HG03095 (cell line): ENCODE measurements around the gene PDGFD.

Experiments
- ATAC-seq: cut with Tn5 transposase; IDR thresholded peaks from one replicate; pipeline ENCODE4 v1.9.1; 2021; ENCODE audit warnings: moderate library complexity; ENCODE audit not compliant: unreplicated experiment

Gene PDGFD

DNA sequence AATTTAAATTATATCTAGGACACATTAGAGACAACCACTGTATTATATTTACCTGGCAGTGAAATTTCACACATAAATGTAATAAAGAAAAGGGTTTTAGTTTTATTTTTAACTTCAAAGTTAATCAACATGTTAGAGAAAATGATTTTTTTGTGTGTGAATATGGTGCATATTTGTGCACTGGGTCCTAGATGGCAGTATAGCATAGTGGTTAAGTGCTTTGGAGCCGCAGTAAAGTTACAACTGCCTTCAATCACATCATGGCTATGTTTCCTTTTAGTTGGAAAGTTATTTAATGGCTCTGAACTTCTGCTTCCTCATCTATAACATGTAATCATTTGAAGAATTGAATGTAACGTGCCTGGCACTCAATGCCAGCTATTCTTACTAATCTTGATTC lies 236.4 kb downstream of the PDGFD start:
- no peak for ATAC-seq

DNA sequence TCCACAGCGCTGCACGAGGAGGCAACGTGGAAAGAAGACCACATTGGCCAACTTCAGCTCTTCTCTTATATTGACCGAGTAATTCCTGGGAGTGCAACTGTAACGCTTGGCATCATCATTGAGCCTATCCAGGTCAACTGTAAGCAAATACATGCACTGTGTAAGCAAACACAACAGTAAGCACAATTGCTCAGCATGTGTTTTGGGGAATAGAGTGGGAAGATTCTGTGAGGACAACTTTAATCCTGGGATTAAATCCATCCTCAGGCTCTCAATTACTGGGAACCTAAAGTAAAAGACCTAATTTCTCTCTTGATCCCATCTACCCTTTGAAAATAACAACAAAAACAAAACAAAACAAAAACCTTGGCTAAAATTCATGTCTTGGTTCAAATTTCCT lies 237.0 kb downstream of the PDGFD start:
- ATAC-seq: no peak

DNA sequence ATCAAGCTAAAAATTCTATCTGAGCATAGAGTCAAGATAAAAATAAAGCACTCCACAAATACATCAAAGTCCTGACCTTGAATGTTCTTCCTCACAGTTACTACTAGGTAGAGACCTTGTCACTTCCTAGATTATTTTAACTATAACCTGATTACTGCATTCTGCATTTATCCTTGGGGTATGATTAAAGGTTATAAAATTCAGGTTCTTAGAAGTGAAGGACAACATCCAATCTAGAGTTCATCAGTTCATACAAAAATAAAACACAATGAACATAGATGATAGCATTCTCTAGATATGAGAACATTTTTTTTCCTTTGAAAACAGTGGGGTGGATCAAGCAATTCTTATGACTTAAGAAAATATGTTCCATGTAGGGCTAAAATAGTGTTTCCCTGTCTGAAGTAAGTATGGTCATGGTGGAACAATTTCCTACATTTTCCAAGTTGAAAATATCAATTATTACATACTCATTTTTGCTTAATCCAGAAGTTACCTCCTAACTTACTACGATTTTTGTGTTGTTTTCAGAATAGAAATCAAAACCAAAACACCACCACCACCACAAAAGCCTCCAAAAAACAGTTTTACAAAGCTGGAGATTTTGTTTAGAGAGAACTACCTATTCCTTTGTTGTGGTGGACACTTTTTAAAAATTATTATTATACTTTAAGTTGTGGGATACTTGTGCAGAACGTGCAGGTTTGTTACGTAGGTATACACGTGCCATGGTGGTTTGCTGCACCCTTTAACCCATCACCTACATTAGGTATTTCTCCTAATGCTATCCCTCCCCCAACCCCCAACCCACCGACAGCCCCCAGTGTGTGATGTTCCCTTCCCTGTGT lies 239.6 kb downstream of the PDGFD start:
- no peak for ATAC-seq

DNA sequence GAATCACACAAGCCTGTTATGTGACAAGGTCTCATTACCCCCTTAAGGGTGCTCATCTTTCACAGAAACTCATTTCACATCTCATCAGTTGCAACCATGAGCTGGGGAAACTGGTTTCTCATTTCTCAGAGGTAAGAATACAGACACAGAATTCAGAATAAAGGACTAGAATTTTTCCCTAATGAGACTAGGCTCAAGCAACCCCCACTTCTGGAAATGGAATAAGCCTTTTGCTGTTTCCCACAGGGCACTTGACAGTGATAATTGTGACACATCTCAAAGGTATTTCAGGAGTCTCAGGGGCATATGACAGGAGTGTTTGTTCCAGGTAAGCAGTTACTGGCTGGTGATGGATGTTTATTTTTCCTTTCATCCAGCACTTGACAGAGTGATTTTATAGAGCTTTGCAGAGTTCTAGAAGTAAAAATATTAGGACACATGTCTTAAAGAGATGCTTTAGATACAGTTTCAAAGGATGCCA lies 240.5 kb downstream of the PDGFD start:
- ATAC-seq: no peak

DNA sequence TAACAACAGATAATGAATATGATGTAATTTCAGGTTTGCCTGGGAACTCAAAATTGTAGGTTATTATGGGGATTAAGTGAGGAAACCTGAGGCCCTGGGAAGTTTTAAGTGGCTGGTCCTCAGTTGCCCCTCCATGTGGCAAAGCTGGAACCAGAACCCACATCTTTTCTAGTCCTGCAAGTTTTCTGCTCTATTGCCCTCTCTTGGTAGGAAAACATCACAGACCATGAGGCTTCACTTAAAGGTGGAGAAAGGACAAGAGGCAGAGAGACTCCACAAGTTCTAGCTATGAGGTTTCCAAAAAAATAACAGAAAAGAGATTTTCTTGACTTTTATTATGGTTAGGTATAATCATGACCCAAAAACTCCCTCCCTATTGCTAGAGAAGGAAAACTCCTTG lies 243.0 kb downstream of the PDGFD start:
- ATAC-seq: no peak

DNA sequence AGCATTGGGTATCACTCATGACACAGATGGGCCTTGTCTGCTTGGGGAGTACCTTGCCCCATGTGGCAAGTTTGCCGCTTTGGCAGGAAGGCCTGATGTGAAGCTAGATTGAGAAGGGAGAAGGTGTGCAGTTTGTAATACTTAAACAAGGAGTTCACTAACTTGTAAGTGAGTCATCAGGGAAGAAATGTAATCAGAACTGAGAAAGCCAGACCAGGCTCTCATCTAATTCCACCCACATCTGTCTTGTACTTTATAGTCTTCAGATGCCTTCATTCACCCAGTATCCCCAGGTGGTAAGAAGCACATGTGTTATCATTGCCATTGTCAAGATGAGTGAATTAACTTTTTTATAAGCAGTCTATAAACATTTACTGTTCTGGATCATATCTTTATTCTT lies 243.5 kb downstream of the PDGFD start:
- no peak for ATAC-seq

DNA sequence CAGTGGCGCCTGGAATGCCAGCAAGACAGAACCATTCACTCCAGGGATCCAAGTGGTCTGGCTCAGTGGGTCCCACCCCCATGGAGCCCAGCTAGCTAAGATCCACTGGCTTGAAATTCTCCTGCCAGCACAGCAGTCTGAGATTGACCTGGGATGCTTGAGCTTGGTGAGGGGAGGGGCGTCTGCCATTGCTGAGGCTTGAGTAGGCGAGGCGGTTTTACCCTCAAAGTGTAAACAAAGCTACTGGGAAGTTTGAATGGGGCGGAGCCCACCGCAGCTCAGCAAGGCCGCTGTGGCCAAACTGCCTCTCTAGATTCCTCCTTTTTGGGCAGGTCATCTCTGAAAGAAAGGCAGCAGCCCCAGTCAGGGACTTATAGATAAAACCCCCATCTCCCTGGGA lies 253.2 kb downstream of the PDGFD start:
- no peak for ATAC-seq

DNA sequence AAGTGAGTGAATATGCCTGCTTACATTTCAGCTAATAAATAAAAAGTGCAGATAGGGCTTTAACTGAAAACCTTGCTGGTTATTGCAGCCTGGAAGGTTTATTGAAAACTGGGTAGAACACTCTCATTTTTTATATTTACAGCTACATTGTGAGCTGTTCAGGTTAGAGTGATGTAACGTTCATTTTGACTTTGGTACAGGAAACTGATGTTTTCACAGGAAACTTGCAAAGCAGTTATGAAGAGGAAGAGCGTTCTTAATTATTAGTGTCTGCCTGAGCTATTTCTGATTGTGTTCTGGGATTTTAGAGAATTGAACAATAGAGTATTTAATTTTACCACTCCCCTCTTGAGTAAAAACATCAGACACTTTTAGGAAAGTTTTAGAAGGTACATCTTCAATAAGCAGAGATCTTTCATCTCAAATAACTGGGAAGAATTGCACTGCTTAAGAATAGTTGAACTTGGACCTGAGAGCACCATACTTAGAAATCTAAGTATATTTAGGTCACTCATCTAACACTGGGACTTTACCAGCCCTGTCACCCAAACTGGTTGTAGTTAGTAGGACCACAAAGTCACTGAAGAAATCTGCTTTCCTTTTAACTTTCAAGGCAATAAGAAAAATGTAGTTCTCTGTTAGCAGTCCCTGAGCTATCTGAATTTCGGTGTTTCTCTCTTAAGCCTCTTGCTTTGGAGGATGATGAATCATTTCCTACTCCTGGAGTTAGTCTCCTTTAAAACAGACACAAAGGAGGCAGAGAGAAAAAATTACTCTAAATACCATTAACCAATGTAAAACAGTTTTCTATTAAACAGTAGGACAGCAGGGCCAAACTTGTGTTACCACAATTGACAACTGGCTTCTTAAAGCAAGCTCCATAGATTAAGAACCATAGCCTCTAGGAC lies 256.1 kb downstream of the PDGFD start:
- ATAC-seq: no peak

DNA sequence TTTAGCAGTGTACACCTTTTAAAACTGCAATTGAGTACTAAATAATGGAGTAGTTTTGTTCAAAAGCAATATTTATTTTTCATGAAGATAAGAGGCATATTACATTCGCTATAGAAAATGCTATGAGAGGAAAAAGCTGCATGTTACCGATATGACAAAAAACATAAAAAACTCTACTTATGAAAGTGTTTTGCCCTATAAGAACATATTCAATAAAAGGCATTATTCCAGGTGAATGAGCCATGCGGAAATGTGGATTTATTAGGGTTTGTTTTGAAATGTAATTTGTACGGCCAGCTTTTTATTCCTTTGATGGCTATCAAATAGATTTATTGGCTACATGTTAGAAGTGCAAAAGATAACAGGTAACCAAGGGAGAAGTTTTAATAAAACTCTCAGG lies 256.8 kb downstream of the PDGFD start:
- no peak for ATAC-seq

DNA sequence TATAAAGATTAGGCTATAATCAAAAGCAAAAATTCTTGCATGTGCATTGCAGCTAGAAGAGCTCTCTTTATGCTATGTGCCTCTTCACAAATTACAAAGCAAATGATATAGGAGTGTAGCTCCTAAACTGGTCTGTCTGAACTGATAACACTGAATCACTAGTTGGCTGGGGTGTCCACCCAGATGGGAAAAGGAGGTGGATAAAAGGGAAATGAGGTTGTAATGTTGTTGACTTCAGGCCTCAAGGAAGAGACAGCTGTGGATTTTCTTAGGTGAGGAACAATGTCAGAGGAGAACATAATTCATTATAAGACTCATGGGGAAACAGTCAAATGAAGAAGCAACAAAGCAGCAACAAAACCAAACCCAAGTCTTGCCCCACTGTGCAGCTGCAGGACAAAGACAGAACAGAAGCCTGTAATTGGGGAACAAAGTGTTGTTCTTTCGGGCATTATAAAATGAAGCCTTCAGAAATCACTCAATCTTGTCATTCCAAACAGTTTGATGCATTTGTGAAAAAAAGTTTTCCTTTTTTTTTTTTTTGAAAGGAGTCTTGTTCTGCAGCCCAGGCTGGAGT lies 257.6 kb downstream of the PDGFD start:
- no peak for ATAC-seq

DNA sequence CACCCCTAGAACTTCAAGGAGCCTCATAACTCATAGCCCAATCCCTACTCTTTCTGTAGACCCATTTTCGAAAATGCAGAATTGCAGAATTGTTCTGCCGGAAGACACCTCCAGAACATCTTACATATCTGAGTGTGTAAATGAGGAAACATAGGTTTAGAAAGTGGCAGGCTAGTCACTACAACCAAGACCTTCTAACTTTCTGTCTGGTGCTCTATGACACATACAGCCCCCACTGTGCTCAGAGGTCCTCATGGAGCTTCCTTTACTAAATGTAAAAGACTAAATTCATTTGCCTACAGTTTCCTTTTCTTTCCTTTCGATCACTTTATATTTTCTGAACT lies 259.7 kb downstream of the PDGFD start:
- ATAC-seq: peak; percentile 85

DNA sequence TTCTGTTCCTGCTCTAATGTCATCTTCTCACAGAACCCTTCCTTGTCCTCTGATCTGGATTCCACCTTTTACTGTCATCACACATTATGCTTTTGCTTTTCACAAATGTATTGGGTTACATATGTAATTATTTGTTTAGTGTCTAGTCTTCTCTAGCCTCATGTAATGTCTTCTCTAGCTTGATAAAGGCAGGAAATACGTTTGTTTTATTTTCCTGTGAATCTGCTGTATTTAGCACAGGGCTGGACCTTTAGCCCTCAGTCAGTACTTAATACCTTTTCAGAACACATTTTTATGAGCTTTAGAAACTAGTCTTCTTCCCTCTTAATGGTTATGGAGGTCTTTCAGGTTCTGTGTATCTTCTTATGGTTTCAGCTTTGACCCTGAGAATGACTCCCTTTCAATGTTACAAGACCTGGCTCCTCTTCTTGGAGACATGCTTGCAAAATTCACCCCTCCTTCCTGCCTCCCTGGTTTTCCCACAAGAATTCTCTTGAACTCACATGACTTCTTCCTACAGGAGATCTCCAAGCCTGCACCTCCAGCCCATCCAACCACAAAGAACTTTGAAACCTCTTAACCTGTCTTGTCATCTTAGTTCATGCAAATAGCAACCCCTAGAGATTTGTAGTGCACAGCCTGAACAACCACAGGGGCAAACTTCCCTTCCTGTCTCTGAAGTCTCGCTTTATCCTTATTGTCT lies 260.2 kb downstream of the PDGFD start:
- ATAC-seq: peak; percentile 88

DNA sequence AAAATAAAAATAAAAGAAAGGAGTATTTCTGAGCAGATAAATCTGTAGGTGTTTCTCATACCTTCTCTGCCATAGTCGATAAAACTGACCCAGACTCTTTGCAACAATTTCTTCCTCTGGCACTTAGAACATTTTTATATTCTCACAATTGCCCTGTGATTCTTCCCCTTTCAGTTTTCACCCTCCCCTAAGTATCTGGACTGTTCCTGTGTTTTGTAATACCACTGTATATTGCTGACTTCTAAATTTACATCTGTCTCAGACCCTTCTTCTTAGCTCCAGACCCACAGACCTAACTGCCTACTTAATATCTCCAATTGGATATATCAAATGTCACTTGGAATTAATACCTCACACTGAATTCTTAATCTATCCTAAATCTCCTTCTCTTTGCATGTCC lies 261.0 kb downstream of the PDGFD start:
- ATAC-seq: no peak

DNA sequence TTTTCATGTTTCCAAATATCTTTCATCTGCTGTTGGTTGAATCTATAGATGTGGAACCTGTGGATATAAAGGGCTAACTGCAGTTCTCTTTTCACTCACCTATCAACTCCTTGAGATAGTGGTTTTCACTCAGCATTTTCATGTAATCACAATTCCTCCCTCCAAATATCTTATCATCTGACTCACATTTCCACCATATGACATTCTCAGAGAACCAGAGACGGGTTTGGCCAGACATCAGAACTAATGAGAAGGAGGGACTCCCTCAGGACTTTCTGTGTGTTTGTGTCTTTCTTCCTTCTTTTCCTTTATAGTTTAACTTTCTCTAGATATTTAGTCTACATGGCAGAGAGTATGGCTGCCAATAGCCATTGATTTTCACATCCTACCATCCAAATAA lies 262.3 kb downstream of the PDGFD start:
- no peak for ATAC-seq

DNA sequence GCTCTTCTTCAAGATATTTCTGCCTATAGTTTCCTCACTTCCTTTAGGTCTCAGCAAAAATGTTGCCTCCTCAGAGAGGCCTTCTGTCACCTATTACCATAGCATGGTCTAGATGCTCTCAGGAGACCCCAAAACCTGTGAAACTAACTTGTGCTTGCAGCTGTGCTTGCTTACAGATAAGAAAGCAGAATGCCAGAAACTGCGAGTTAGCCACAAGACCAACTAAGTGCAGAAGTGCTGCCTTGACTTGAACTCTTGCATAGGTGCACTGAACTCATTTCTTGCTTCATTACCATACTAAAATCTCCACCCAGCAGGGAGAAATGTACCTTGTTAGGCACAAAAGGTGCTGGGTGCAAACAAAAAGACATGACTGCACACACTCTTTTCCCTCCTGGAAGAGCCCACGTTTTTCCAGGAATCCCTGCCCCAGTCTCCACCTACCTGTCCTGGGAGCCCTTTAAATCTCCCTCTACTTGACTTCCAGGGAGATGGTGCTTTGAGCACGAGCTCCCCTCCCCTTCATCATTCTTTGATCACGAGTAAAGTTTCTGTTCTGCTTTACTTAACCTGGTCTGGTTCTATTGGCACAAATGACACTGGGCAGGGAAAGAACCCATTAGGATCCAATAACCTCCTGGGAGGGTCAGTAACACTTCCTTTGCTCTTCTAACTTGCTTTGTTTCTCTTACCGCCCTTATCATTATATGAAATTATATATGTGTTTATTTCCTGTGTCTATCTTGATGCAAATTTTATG lies 265.2 kb downstream of the PDGFD start:
- ATAC-seq: peak; percentile 68

DNA sequence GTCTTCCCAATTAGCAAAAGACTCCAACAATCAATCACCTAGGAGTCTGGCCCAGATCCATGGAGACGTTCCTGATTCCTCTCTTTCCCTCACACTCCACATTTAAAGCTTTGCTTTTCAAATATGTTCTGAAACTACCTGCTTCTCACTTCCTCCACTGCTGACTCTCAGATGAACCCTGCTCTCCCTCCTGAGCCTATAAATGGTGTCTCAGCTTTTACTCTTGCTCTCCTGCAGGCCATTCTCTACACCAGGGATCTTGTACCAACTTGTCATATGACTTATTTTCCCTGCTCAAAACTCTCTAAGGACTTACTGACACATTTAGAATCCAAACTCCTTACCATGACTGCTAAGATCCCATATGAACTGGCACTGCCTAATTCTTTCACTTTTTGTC lies 265.9 kb downstream of the PDGFD start:
- ATAC-seq: peak; percentile 67

DNA sequence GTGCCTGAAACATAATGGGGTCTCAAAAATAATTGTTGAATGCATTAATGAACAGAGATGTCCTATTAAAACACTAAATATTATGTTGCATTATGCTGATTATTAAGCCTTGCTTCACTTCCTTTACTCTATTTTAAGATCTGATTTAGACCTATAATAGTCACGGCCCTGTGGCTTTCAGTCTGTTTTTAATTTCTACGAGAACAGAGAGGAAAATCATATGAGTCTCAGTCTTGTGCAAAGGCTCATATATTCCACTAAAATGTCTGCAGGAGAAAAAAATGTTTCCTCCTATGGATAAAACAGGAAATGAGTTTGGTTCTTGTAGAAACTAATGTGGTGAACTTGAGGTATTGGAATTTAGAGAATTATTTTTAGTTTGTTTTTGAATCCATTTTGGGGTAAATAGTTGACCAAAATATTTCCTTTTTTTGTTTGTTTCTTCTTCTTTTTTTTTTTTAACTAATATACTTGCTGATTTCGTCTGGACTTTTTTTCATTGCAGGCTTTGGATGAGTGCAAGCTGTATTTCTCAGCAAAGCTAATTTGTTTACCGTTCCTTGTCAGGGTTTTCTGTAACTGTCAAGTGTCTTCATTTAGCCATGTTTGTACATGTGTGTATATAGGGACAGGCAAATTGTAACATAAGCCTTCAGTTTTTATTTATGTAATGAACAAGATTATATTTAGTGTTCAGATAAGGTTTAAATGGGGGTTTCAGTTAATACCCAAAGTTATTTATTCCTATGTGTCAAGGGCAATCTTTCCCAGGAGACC lies 266.6 kb downstream of the PDGFD start:
- no peak for ATAC-seq

DNA sequence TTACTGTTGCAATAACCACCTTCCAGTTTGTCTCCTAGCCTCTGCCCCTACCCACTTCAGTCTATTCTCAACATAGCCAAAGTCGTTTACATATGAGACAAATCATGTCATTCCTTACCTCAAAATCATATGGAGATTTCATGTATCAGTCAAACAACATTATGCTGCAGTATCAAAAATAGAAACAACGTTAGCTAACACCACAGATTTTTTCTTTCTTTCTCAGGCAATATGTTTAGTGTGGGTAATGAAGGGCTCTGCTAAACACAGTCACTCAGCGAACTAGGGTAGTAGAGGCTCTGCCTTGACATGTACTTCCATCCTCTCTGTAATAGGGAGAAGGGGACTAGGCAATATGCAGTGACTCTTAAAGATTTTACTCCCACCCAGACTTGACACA lies 268.8 kb downstream of the PDGFD start:
- ATAC-seq: no peak

DNA sequence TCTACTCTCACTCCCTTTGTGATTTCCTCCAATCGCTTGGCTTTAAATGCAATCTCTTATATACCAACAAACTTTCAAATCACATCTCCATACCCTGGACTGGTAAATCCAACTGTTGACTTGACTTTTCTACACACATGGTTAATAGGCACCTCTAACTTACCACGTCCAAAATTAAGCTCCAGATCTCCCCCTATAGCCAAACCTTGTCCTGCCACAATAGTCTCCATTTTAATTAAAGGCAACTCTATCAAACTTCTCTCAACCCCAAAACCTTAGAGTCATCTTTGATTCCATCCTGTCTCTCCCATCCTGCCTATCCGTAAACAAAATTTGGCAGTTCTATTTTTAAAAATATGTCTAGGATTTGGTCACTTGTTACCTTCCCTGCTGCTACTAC lies 269.3 kb downstream of the PDGFD start:
- no peak for ATAC-seq

DNA sequence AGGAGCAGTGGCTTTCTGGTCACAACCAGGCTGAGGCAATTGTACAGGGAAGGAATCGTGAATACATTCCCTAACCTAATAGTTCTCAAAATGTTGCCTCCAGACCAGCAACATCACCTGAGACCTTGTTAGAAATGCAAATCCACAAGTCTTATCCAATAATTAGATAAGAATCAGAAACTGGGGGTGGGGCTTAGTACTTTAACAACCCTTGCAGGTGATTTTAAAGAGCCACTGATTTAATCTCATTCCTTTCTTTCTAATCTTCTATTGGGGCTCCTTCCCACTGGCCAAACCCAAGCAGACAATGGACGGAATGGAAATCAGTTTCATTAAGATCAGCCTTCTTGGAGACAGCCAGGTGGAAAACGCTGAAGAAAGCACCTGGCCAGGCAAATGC lies 269.9 kb downstream of the PDGFD start:
- no peak for ATAC-seq
